Measurements from ENCODE around the gene CSH2.
"Not testable (repeated sequence)": the region's sequence is repeated elsewhere in the genome, so short reads cannot be mapped to it uniquely, and the experiment has no call there.

The CSH2 gene

GRCh38 chr17:63854709-63855108, 18.8 kb downstream of the CSH2 start:
- DNase-seq (ENCODE audit: low spot score), result no peak

GRCh38 chr17:63853260-63853659, 20.2 kb downstream of the CSH2 start:
- DNase-seq (ENCODE audit: low spot score), result no peak

- no peak for DNase-seq (ENCODE audit: low spot score)
These were observed 23.1 kb downstream of the CSH2 start for GRCh38 chr17:63850401-63850800.

GRCh38 chr17:63848834-63849689, 24.4 kb downstream of the CSH2 start:
- peak; percentile 85 for DNase-seq (ENCODE audit: low spot score)

- DNase-seq (ENCODE audit: low spot score), result no peak
These were observed 25.8 kb downstream of the CSH2 start for GRCh38 chr17:63847525-63848249.

GRCh38 chr17:63845509-63845908, 28.0 kb downstream of the CSH2 start:
- no peak for DNase-seq (ENCODE audit: low spot score)

- no peak for DNase-seq (ENCODE audit: low spot score)
These were observed 29.4 kb downstream of the CSH2 start for GRCh38 chr17:63843910-63844677.

- DNase-seq (ENCODE audit: low spot score), result not testable (repeated sequence)
These were observed 30.0 kb downstream of the CSH2 start for GRCh38 chr17:63843387-63843888.

- DNase-seq (ENCODE audit: low spot score), result peak; percentile 99
These were observed 30.7 kb downstream of the CSH2 start, which contains the start of gene SMARCD2 for GRCh38 chr17:63842540-63843386. Gene SMARCD2 (minus strand): TSS chr17:63842685. CDS start chr17:63842674, 11 bp downstream.

GRCh38 chr17:63842173-63842539, 31.3 kb downstream of the CSH2 start:
- no peak for DNase-seq (ENCODE audit: low spot score)

GRCh38 chr17:63841350-63842172, 31.9 kb downstream of the CSH2 start:
- no peak for DNase-seq (ENCODE audit: low spot score)

- no peak for DNase-seq (ENCODE audit: low spot score)
These were observed 32.7 kb downstream of the CSH2 start for GRCh38 chr17:63840591-63841349.

- peak; percentile 85 for DNase-seq (ENCODE audit: low spot score)
These were observed 34.8 kb downstream of the CSH2 start for GRCh38 chr17:63838631-63839171.

GRCh38 chr17:63837962-63838600, 35.4 kb downstream of the CSH2 start:
- no peak for DNase-seq (ENCODE audit: low spot score)

- no peak for DNase-seq (ENCODE audit: low spot score)
These were observed 36.0 kb downstream of the CSH2 start for GRCh38 chr17:63837480-63837879.

GRCh38 chr17:63836811-63837210, 36.7 kb downstream of the CSH2 start:
- no peak for DNase-seq (ENCODE audit: low spot score)

GRCh38 chr17:63835167-63835720, 38.2 kb downstream of the CSH2 start:
- no peak for DNase-seq (ENCODE audit: low spot score)

- DNase-seq (ENCODE audit: low spot score), result peak; percentile 68
These were observed 38.9 kb downstream of the CSH2 start for GRCh38 chr17:63834431-63835166.
